Activated CD4-positive, CD25-positive, alpha-beta regulatory T cell treated with anti-CD3 and anti-CD28 coated beads, Interleukin-2, amount 50 U/mL, for 72 hours (primary cell): ENCODE data around the gene MCRS1.
A peak's percentile ranks its signal among the peaks of the same experiment; 100 is the strongest.

ENCODE experiments used
- DNase-seq: peaks from one replicate; pipeline ENCODE4 v3.0.0; 2021

The MCRS1 gene

GRCh38 chr12:49580572-49581535 lies 12.9 kb upstream of the MCRS1 start:
- no peak for DNase-seq

- DNase-seq, result no peak
These were observed 10.7 kb upstream of the MCRS1 start for GRCh38 chr12:49578471-49579112.

DNA sequence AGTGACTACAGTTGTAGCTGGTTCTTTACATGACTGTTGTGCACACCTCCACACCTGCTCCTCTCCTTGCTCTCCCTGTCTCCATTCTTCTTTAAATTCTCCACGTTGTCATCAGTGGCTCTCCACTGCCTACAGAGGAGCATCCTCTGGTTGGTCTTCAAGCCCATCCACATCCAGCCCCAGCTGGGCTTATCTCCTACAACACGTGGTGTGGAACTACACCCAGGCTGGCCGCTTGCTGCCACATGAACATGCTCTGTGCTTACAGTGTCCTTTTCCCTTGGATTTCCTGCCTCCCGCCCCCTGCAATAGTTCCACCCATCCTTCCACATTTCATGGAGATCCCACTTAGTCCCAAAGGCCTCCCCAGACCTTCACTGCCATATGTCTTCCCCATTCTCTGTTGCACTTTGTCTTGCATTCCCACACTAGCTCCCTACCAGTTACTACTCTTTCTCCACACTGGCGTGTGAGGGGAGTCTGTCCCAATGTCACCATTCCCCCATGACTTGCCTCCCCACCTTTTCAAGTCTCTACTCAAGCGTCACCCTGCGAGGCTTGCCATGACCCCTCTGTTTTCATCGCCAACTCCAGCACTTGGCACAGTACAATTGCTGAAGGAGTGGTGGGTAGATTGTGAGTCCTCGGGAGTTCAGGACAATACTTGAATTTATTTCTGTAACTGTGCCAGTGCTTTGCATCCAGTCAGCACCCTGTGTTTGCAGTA lies 9.8 kb upstream of the MCRS1 start:
- DNase-seq, result no peak

- DNase-seq, result peak; percentile 18
These were observed 660 bp upstream of the MCRS1 start for GRCh38 chr12:49568442-49569162.

- no peak for DNase-seq
These were observed 686 bp downstream of the MCRS1 start for GRCh38 chr12:49567302-49567610.

DNA sequence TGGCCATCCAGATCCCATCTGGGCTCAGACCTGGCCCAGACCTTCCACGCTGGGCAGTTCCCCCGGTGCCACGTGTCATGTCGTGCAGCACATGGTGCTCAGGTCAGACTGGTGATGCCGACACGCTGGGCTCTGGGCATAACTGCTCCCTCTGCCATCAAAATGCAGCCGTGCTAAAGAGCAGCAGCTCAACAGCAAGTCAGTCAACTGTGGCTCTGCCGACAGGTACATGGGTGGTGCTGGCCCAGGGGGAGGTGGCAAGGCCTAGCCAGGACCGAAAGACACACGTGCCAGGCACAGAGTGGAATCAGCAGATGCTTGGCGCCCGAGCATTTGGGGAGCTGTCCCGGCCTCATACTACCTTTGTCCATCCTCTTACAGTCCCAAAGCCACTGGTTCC lies 1.6 kb downstream of the MCRS1 start:
- DNase-seq, result no peak

DNA sequence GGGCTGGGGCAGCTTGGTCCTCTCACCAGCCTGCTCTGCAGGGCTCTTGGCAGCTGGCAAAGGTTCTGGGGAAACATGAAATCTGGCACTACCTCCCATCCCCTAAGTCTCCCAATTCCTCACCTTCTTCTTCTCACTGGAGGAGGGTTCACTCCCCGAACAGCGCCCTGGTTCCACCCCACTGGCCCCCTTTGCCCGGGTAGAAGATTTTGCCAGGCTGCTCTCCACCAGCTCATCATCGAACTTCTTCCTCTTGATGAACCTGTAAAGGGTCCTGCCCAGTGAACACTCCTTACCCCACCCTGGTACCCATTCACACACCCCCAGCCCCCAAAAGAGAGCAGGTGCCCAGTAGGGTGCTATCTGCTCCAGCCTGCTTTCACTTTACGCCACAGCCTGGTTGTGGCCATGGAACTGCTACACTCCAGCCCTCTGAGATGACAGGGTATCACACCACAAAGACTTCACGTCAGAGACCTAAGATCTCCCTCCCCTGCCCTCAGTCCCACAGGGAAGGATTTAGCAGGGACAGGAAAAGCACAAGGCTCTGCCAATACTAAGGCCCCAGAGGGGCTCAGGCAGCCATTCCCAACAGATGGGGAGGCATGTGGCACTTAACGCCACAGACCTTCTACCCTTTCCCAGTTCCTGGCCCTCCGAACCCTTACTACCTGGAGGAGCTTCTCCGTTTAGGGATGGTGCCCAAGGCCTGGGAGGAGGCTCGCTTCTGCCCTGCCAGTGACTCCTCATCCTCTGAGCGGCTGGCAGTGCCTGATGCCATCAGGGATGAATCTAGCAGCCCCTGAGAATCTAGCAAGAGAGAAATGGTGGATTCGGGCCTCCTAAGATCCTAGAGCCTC lies 2.3 kb downstream of the MCRS1 start:
- no peak for DNase-seq

DNA sequence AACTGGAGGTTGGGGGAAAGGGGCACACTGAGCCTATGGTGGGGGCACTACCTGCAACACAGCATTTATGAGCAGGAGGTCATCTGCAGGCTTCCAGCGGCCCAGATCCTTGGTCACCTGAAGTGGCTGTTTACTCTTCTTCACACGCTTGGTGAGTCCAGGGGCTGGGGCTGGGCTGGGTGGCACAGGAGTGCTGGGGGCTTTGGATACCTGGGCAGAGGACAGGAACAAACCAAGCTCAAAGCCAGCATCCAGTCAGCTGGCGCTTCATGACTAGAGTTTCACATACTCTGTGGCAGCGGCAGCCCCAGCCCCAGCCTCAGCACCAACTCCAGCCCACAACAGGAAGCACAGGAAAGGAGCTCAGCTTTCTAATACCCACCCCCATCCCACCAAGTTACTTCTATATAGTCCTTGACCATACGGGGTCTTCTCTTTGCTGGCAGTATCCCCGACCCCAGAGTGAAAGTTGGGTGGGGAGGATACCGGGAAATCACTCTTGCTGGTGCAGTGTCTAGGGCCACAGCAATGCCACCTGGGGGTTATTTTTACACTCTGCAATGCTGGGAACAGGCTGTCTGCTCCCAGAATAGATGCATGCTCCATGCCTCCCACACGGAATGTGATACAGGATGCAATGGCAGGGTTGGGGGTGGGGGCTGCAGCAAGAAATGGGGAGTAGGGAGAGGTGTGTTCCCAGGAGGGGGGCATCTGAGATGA lies 3.1 kb downstream of the MCRS1 start:
- no peak for DNase-seq

DNA sequence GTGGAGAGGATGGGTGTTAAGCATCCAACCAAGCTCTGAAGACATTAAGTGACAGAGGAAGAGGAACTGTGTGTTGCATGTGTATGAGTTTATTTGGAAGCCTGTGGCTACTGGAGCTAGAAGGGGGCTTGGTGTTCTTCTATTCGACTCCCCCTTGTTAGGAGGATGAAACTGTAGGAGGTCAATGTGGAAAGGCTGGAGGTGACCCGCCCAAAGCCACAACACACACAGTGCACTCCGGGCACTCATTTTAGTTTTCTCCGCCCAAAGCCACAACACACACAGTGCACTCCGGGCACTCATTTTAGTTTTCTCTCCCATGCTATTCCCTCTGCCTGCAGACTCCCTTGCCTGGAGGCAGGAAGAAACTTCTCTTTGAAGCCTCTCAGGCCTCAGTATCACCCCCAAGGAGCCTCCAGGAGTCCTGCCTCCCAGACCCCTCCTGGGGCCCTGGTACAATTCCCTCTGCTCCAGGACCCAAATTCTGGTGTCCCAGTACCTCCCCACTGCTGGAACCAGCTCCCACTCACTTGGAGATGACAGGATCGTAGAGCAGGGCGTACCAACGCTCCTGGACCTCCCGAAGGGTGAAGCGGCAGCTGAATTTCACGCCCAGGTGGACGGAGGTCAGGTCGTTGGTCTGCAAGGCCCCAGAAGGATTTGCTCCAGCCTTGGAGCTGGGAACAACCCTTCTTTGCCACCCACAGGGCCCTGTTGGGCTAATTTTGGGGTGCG lies 3.8 kb downstream of the MCRS1 start:
- no peak for DNase-seq

DNA sequence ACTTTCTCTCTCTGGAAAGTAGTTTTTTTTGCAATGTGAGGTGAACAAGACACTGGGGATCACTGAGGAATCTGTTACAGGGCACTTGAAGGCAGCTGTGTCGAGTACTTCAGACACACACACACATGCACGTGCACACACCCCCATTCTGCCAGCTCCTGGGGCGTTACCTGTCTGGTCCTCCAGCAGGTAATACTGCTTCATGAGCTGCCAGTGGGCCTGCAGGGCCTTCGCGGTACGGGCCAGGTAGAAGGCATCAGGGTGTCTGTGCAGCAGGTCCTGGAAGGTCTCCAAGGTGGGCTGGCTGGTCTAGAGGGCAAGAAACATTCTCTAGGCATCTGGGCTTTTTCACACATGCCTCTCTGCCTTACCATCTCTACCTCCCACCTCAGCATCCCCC lies 5.1 kb downstream of the MCRS1 start:
- no peak for DNase-seq

DNA sequence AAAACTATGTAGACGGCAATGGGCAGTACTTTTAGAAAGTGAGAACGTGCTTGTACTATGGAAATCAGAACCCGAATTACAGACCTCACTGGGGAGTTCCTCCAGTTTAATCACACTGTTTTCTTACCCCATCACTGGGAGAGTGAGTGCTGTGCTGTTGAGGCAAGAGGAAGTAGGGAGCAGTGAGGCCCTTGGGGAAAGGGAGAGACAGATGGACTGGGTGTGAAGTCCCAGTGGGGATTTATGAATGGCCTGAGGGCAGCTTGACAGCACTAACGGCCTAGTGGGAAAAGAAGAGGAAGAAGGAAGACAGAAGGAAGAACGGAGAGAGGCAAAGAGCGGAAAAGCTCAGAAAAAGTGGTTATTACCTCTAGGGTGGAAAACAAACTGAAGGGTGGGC lies 5.7 kb downstream of the MCRS1 start:
- DNase-seq, result no peak

DNA sequence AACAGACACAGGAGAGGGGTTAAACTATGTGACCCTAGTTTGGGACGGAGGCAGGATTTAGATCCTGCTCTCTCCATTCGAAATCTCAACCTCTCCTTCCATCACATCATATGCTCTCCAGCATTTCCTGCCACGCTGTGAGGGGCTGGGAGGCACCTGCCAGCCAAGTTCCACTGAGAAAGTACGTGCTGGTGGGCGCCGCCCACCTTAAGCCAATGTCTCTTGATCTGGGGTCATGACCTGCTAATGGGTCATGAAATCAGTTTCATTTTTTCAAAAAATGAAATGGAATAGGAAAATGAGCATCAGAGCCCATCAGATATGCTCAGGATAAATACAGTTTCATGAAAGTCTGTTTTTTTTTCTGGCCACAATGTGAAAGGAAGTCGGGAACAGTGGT lies 7.2 kb downstream of the MCRS1 start:
- DNase-seq, result no peak

DNA sequence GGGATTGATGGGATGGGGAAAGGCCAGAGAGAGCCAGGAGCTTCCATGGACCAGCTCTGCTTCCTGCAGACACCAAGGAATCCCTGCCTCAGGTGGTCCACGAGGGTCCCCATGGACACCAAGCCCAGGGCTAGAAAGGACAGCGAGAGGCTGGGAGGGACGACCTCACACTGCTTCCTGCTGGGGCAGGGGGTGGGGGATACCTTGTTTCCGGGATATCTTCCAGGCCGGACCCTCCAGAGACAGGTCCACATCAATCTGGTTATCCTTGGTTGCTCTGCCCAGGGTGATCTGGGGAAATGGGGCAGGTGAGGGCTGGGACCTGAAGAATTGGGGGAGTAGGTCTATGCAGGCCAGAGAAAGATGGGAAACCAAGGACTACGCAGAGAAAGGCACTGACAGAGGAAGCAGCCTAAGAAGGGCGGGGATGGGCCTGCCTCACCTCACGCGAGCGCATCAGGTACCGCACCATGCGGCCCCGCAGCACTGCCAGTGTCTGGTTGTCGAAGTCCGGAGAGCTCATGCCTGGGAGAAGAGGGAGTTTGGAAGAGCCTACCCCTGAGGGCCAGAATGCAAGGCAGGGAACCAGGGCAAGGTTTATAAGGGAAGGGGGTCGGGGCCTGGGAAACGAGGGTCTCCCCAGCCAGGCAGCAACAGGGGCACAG lies 8.8 kb downstream of the MCRS1 start:
- DNase-seq, result no peak

DNA sequence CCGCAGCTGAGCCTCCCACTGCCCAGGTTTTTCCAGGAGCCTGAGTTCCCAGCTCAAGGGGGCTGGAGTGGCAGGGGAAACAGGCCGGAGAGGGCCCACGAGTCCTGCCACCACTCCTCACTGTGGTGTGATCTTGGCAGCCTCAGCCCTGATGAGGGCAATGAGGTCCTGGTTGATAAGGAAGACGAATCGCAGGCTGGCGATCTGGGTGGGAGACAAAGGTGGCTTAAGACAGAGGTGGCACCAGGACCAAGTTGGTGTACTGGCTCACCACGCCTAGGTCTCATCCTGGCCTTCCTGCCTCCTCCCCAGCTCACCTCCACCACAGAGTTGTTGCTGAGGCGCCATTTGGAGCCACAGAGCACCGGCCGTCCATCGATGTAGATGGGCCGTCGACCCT lies 9.4 kb downstream of the MCRS1 start:
- no peak for DNase-seq

DNA sequence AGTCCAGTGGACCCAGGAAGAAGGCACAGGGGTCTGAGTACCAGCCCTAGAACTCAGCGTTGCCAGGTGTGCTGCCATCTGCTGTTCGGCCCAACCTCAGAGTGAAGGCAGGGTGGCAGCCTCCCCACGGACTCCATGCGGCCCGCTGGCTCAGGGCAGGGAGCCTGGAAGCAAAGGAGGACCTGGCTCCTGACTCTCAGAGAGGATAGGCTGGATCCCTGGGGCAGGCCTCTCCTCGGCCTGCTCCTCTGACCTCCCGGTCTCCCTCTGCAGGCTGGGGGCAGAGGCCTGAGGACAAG lies 10.1 kb downstream of the MCRS1 start:
- DNase-seq, result no peak

DNA sequence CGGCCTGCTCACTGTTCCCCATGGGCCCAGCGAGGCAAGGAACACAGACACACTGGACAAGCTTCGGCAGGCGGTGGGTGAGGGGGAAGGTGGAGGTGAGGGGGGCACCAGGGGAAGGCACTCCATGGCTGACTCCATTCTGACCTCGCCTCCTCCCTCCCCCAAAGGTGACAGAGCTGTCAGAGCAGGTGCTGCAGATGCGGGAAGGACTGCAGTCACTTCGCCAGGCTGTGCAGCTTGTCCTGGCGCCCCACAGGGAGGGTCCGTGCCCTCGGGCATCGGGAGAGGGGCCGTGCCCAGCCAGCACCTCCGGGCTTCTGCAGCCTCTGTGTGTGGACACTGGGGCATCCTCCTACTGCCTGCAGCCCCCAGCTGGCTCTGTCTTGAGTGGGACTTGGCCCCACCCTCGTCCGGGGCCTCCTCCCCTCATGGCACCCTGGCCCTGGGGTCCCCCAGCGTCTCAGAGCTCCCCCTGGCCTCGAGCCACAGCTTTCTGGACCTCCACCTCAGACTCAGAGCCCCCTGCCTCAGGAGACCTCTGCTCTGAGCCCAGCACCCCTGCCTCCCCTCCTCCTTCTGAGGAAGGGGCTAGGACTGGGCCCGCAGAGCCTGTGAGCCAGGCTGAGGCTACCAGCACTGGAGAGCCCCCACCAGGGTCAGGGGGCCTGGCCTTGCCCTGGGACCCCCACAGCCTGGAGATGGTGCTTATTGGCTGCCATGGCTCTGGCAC lies 10.6 kb downstream of the MCRS1 start:
- DNase-seq, result no peak

DNA sequence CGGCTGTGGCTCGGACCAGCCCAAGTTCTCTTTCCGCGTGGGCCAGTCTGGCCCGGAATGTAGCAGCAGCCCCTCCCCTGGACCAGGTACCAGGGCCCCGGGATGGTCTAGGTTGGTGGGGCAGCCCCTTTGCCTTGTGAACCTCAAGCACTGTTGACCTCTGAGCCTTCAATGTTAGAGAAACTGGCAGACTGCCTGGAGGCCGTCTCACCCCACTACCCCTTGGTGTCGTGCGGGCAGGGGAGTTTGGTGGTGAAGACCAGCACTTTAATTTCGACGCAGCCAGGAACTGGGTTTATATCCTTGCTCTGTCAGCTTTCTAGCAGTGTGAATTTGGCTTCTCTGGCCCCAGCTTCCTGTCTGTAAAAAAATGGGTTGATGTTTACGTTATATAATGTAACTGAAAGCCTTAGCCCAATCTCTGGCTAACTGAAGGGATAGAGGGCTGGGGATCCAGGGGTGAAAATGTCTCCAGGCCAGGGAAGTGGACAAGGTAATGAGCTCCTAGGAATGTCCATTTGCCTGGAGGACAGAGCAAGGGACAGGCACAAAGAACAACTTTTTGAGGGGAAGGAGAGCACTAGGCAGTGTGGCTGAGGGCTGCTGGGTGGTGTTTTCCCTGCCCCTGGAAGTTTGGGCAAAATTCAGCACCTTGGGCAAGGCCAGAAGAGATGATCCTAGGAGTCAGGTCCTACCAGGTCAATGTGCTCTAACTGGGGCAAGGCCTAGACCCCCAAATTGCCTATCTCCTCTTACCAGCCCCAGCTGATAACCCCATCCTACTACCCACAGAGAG lies 11.4 kb downstream of the MCRS1 start:
- DNase-seq, result no peak

GRCh38 chr12:49555631-49556390 lies 12.1 kb downstream of the MCRS1 start:
- no peak for DNase-seq
